HepG2 (cell line): Measurements from ENCODE around the gene IKZF3. TPM values are rescaled to one million over a fixed set of nuclear protein-coding genes. Genes with fewer than 3 reads are reported as not detected.

Experiments
- ASH2L ChIP-seq: fragments of 300-600, 200-600 bp; sonication (generic); IDR thresholded peaks from 2 replicates; pipeline ENCODE4 v1.7.0; 2017; ENCODE audit warnings: low read depth, mild to moderate bottlenecking, moderate library complexity, mixed read lengths, low read length; ENCODE audit not compliant: insufficient read length
- MZF1 ChIP-seq: sonication (generic); formaldehyde crosslinking; IDR thresholded peaks from 2 replicates; pipeline ENCODE4 v1.8.1; 2023; ENCODE audit warnings: mild to moderate bottlenecking, missing genetic modification reagents, borderline replicate concordance
- NCOA1 ChIP-seq: sonication (generic); formaldehyde crosslinking; IDR thresholded peaks from 2 replicates; pipeline ENCODE4 v1.9.0; 2021; ENCODE audit warnings: missing genetic modification reagents
- NFIB ChIP-seq: sonication (generic); formaldehyde crosslinking; IDR thresholded peaks from 2 replicates; pipeline ENCODE4 v1.9.0; 2021; ENCODE audit warnings: missing genetic modification reagents, mild to moderate bottlenecking, borderline replicate concordance
- PPARG ChIP-seq: conservative IDR thresholded peaks from 2 replicates; pipeline ENCODE4 v1.6.1; 2016; ENCODE audit warnings: missing biosample characterization, missing genetic modification reagents
- SIN3B ChIP-seq: fragments of 150-350 bp; IDR thresholded peaks from 2 replicates; pipeline ENCODE4 v1.6.1; 2014; ENCODE audit warnings: low read length
- SP140L ChIP-seq: sonication (generic); formaldehyde crosslinking; IDR thresholded peaks from 2 replicates; pipeline ENCODE4 v1.4.0; 2020; ENCODE audit warnings: missing genetic modification reagents, borderline replicate concordance
- XRCC5 ChIP-seq: fragments of 200-400 bp; formaldehyde crosslinking; optimal IDR thresholded peaks from 2 replicates; pipeline ENCODE3; 2017; ENCODE audit warnings: mild to moderate bottlenecking, low read length
- ZEB1 ChIP-seq: IDR thresholded peaks from 2 replicates; pipeline ENCODE4 v1.6.1; 2012; ENCODE audit warnings: mild to moderate bottlenecking, low read depth, inconsistent platforms; ENCODE audit not compliant: insufficient replicate concordance
- polyA plus RNA-seq, 8 experiments: library from polyadenylated mRNA; depleted of rRNA in 3 of 8; stranded (reverse) in 7 of 8; unstranded in 1 of 8; fragments of >200 nt; fragmentation: Illumina TruSeq in 4 of 8; extraction: Trizol in 4 of 8; gene quantifications; 2 replicates each; pipeline versions ENCODE4 v1.2.1 to v1.2.3, GENCODE V29; 2011 to 2016; ENCODE audit warnings: low read depth in 4 of 8, missing spikeins in 1 of 8, mixed read lengths in 1 of 8; ENCODE audit not compliant: insufficient read depth in 1 of 8
- total RNA-seq, 5 experiments: library from RNA; depleted of rRNA; stranded (reverse); fragments of >200 nt; fragmentation: Illumina TruSeq; extraction: Trizol; gene quantifications; 2 replicates each; pipeline ENCODE4 v1.2.3, GENCODE V29; 2016; ENCODE audit warnings: low read depth in 1 of 5
- TF ChIP-seq, protein P1 (sequence below): sonication (generic); formaldehyde crosslinking; IDR thresholded peaks from 2 replicates; pipeline ENCODE4 v1.4.0; 2020; ENCODE audit warnings: mild to moderate bottlenecking, missing genetic modification reagents, borderline replicate concordance
- TF ChIP-seq, protein P2 (sequence below): sonication (generic); formaldehyde crosslinking; IDR thresholded peaks from 2 replicates; pipeline ENCODE4 v1.5.1; 2020; ENCODE audit warnings: mild to moderate bottlenecking, missing genetic modification reagents, borderline replicate concordance
- TF ChIP-seq, protein P3 (sequence below): sonication (generic); formaldehyde crosslinking; IDR thresholded peaks from 2 replicates; pipeline ENCODE4 v1.5.0; 2020; ENCODE audit warnings: missing genetic modification reagents, mild to moderate bottlenecking, borderline replicate concordance
- TF ChIP-seq, protein P4 (sequence below): IDR thresholded peaks from 2 replicates; pipeline ENCODE4 v1.6.1; 2016; ENCODE audit warnings: low read depth, control low read depth
- TF ChIP-seq, protein P5 (sequence below): IDR thresholded peaks from 2 replicates; pipeline ENCODE4 v1.6.1; 2016; ENCODE audit warnings: mild to moderate bottlenecking, missing biosample characterization, missing genetic modification reagents

Gene IKZF3
- total and polyA plus RNA-seq, 2 of the 13 experiments (the other 11 are each of a cell fraction or from before 2014, with no cell fraction given): not detected

DNA sequence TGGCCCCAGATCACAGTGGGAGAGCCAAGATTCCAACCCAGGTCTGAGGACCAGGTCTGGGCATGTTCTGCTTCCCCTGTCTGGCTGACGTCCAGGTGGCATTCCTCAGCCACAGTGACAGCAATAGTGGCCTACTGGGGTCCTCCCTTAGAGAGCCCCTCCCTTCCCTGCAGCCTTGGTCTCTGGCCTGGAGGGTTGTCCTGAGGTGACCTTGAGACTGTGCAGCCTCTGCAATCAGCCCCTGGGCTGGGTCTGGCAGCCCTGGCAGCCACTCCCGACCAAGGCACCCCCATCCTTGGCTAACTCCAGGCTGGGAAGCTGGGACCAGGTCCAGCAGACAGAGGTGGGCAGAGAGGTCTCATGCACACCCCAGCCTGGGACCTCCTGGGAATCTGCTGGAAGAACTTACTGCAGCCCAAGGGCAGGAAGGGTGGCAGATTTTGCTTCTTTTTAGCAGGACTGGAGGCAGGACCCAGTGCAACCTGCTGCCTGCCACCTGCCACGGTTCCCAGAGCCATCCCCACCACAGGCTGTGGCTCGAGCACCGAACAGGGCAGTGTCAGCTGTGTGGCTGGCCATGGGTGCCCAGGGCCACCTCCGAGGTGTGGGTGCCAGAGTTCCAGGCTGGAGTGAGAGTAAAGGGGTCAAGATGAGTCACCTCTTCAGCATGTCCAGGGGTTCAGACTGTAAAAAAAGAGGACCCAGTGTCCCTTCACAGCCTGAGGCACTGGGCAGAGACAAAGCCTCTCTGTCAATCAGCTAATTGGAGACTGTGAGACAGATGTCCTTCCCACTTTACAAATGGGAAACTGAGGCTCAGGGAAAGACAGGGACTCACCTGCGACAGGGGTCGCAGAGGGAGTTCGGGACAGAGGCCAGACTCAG is 113.7 kb downstream of the IKZF3 start (continued):
- TF ChIP-seq, protein P1, sequence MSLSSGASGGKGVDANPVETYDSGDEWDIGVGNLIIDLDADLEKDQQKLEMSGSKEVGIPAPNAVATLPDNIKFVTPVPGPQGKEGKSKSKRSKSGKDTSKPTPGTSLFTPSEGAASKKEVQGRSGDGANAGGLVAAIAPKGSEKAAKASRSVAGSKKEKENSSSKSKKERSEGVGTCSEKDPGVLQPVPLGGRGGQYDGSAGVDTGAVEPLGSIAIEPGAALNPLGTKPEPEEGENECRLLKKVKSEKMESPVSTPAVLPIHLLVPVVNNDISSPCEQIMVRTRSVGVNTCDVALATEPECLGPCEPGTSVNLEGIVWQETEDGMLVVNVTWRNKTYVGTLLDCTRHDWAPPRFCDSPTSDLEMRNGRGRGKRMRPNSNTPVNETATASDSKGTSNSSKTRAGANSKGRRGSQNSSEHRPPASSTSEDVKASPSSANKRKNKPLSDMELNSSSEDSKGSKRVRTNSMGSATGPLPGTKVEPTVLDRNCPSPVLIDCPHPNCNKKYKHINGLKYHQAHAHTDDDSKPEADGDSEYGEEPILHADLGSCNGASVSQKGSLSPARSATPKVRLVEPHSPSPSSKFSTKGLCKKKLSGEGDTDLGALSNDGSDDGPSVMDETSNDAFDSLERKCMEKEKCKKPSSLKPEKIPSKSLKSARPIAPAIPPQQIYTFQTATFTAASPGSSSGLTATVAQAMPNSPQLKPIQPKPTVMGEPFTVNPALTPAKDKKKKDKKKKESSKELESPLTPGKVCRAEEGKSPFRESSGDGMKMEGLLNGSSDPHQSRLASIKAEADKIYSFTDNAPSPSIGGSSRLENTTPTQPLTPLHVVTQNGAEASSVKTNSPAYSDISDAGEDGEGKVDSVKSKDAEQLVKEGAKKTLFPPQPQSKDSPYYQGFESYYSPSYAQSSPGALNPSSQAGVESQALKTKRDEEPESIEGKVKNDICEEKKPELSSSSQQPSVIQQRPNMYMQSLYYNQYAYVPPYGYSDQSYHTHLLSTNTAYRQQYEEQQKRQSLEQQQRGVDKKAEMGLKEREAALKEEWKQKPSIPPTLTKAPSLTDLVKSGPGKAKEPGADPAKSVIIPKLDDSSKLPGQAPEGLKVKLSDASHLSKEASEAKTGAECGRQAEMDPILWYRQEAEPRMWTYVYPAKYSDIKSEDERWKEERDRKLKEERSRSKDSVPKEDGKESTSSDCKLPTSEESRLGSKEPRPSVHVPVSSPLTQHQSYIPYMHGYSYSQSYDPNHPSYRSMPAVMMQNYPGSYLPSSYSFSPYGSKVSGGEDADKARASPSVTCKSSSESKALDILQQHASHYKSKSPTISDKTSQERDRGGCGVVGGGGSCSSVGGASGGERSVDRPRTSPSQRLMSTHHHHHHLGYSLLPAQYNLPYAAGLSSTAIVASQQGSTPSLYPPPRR (CRISPR knock-in tag): 0 out of 2 replicates have a peak, but pooled peaks have one; percentile 42
- TF ChIP-seq, protein P2, sequence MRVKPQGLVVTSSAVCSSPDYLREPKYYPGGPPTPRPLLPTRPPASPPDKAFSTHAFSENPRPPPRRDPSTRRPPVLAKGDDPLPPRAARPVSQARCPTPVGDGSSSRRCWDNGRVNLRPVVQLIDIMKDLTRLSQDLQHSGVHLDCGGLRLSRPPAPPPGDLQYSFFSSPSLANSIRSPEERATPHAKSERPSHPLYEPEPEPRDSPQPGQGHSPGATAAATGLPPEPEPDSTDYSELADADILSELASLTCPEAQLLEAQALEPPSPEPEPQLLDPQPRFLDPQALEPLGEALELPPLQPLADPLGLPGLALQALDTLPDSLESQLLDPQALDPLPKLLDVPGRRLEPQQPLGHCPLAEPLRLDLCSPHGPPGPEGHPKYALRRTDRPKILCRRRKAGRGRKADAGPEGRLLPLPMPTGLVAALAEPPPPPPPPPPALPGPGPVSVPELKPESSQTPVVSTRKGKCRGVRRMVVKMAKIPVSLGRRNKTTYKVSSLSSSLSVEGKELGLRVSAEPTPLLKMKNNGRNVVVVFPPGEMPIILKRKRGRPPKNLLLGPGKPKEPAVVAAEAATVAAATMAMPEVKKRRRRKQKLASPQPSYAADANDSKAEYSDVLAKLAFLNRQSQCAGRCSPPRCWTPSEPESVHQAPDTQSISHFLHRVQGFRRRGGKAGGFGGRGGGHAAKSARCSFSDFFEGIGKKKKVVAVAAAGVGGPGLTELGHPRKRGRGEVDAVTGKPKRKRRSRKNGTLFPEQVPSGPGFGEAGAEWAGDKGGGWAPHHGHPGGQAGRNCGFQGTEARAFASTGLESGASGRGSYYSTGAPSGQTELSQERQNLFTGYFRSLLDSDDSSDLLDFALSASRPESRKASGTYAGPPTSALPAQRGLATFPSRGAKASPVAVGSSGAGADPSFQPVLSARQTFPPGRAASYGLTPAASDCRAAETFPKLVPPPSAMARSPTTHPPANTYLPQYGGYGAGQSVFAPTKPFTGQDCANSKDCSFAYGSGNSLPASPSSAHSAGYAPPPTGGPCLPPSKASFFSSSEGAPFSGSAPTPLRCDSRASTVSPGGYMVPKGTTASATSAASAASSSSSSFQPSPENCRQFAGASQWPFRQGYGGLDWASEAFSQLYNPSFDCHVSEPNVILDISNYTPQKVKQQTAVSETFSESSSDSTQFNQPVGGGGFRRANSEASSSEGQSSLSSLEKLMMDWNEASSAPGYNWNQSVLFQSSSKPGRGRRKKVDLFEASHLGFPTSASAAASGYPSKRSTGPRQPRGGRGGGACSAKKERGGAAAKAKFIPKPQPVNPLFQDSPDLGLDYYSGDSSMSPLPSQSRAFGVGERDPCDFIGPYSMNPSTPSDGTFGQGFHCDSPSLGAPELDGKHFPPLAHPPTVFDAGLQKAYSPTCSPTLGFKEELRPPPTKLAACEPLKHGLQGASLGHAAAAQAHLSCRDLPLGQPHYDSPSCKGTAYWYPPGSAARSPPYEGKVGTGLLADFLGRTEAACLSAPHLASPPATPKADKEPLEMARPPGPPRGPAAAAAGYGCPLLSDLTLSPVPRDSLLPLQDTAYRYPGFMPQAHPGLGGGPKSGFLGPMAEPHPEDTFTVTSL: no peak
- TF ChIP-seq ZEB1 (peak; percentile 71), NCOA1 (CRISPR knock-in tag) (peak; percentile 67), XRCC5 (peak; percentile 21), SIN3B (no peak), ASH2L (no peak), SP140L (CRISPR knock-in tag) (no peak), NFIB (CRISPR knock-in tag) (no peak; the same call in 1 of the 2 replicates), PPARG (CRISPR knock-in tag) (no peak), MZF1 (CRISPR knock-in tag) (no peak)
- TF ChIP-seq, protein P3, sequence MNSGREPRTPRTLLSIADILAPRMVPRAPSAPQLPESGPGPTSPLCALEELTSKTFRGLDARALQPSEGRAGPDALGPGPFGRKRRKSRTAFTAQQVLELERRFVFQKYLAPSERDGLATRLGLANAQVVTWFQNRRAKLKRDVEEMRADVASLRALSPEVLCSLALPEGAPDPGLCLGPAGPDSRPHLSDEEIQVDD (CRISPR knock-in tag): no peak
- TF ChIP-seq, protein P4, sequence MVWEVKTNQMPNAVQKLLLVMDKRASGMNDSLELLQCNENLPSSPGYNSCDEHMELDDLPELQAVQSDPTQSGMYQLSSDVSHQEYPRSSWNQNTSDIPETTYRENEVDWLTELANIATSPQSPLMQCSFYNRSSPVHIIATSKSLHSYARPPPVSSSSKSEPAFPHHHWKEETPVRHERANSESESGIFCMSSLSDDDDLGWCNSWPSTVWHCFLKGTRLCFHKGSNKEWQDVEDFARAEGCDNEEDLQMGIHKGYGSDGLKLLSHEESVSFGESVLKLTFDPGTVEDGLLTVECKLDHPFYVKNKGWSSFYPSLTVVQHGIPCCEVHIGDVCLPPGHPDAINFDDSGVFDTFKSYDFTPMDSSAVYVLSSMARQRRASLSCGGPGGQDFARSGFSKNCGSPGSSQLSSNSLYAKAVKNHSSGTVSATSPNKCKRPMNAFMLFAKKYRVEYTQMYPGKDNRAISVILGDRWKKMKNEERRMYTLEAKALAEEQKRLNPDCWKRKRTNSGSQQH (CRISPR knock-in tag): 0 out of 2 replicates have a peak, but pooled peaks have one; percentile 45
- TF ChIP-seq, protein P5, sequence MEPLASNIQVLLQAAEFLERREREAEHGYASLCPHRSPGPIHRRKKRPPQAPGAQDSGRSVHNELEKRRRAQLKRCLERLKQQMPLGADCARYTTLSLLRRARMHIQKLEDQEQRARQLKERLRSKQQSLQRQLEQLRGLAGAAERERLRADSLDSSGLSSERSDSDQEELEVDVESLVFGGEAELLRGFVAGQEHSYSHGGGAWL (CRISPR knock-in tag): no peak; the same call in 1 of the 2 replicates
